ENCODE measurements around the gene NLRX1.

- TF ChIP-seq NFIC (IDR thresholded peaks at IDR 0.05) (no peak), EGR1 (IDR thresholded peaks at IDR 0.05) (no peak), EP300 (IDR thresholded peaks at IDR 0.05; ENCODE audit: borderline replicate concordance) (no peak), YY1 (IDR thresholded peaks at IDR 0.05; ENCODE audit: low read depth) (no peak), CEBPB (IDR thresholded peaks at IDR 0.05) (no peak), TAF1 (IDR thresholded peaks at IDR 0.05; ENCODE audit: low read depth) (no peak), TCF12 (IDR thresholded peaks at IDR 0.05; ENCODE audit: low read depth) (no peak), REST (IDR thresholded peaks at IDR 0.05; ENCODE audit: low read depth) (no peak), CREB1 (IDR thresholded peaks at IDR 0.05; ENCODE audit: low read depth) (no peak), USF1 (IDR thresholded peaks at IDR 0.05) (no peak)
Measured at GRCh38 chr11:119193001-119193400, 24.5 kb downstream of the NLRX1 start.

All from Ishikawa (cell line).